ENCODE data around the gene POGLUT3. TPM values are rescaled to one million over a fixed set of nuclear protein-coding genes. Genes with fewer than 3 reads are reported as not detected.

The POGLUT3 gene
- total and polyA plus RNA-seq, 2 of the 8 experiments (the other 6 are each of a cell fraction or from before 2014, with no cell fraction given), result 4.7 to 17.4 TPM

GRCh38 chr11:108524422-108524821, 26.2 kb upstream of the POGLUT3 start:
- no peak overlapping the region for H3K9ac ChIP-seq (replicated peaks in 1 of 4; ENCODE audit: extremely low read depth in 1 of 4, low read depth in 3 of 4, low read length in 3 of 4)
- CTCF ChIA-PET (ENCODE audit: partially characterized antibody), result interaction anchor here (0.6 kb wide), 1 partner anchor 118 kb away, joined by 4 read pairs; no protein-coding TSS in a partner anchor
- POLR2A ChIA-PET (ENCODE audit: partially characterized antibody), result interaction anchor here (1.0 to 1.3 kb wide), 2 partner anchors 26 to 27 kb away, joined by 3 to 4 read pairs; partner anchors contain the start of gene POGLUT3

More at GRCh38 chr11:108524422-108524821, 26.2 kb upstream of the POGLUT3 start:
- no peaks in the 10 kb centered on the region for H3K79me1 ChIP-seq (ENCODE audit: low read depth, low read length)
- H3K4me2 ChIP-seq (ENCODE audit: insufficient read depth in 1 of 2, low read depth in 2 of 2, low read length in 2 of 2), result no peak overlapping the region
- no peak overlapping the region for H2BK120ac ChIP-seq (replicated peaks; ENCODE audit: low read depth, low read length)
- TF ChIP-seq CTBP2 (IDR thresholded peaks at IDR 0.05; ENCODE audit: borderline replicate concordance, insufficient read depth, insufficient read length, low read length), result no peak
- TF ChIP-seq JUND (IDR thresholded peaks at IDR 0.05; ENCODE audit: low read length), result no peak
- no peak for TF ChIP-seq CEBPB (IDR thresholded peaks at IDR 0.05; ENCODE audit: low read depth, low read length)
- no peak for TF ChIP-seq USF2 (IDR thresholded peaks at IDR 0.05; ENCODE audit: low read length)
- no peak overlapping the region for H3K18ac ChIP-seq (ENCODE audit: extremely low read depth, low read length)
- H2AK5ac ChIP-seq (ENCODE audit: low read depth, low read length), result no peak overlapping the region
- H3K79me2 ChIP-seq (ENCODE audit: control insufficient read depth in 1 of 2, insufficient read depth in 2 of 2, low read length in 2 of 2), result no peaks in the 10 kb centered on the region
- H4K8ac ChIP-seq (ENCODE audit: extremely low read depth, insufficient read depth, low read length), result no peak overlapping the region
- H3K4me1 ChIP-seq (replicated peaks in 1 of 4; ENCODE audit: control insufficient read depth in 3 of 4, insufficient read depth in 4 of 4, low read length in 3 of 4), result no peaks in the 10 kb centered on the region
- H3K27ac ChIP-seq (ENCODE audit: low read depth, low read length), result no peak overlapping the region
- no peak overlapping the region for H3K14ac ChIP-seq (ENCODE audit: insufficient read length)
- H3K4ac ChIP-seq (replicated peaks; ENCODE audit: insufficient read length, low read depth, low read length), result no peak overlapping the region
- no peak overlapping the region for H2BK12ac ChIP-seq (ENCODE audit: low read depth, low read length)
- H3K27me3 ChIP-seq (replicated peaks in 1 of 4; ENCODE audit: control insufficient read depth in 3 of 4, extremely low read depth in 1 of 4, insufficient read depth in 3 of 4, low read length in 3 of 4), result no peaks in the 10 kb centered on the region
- no peaks in the 10 kb centered on the region for H3K9me3 ChIP-seq (ENCODE audit: insufficient read depth in 2 of 2, low read depth in 1 of 2, low read length in 1 of 2)
- no peak overlapping the region for H2AFZ ChIP-seq (ENCODE audit: low read length)
- no peaks in the 10 kb centered on the region for H4K20me1 ChIP-seq (replicated peaks in 1 of 2; ENCODE audit: control insufficient read depth in 1 of 2, insufficient read depth in 2 of 2, low read length in 2 of 2)
- no peaks in the 10 kb centered on the region for H3K23me2 ChIP-seq (ENCODE audit: low read depth, low read length)
- no peak overlapping the region for H4K91ac ChIP-seq (replicated peaks; ENCODE audit: insufficient read length, low read length)
- H2BK15ac ChIP-seq (ENCODE audit: low read length), result no peak overlapping the region
- no peak overlapping the region for H3K23ac ChIP-seq (ENCODE audit: insufficient read length)
- H3K36me3 ChIP-seq (ENCODE audit: control insufficient read depth in 2 of 4, insufficient read depth in 4 of 4, low read length in 3 of 4), result no peaks in the 10 kb centered on the region; a peak in 1 of 8 replicates
- FAIRE-seq, result no peak
- no peak overlapping the region for H2BK20ac ChIP-seq (ENCODE audit: low read length)
- DNase-seq (ENCODE audit: low read depth in 1 of 2, low spot score in 2 of 2), result no peak
- no peak overlapping the region for H2BK5ac ChIP-seq (ENCODE audit: low read depth, low read length)
- no peak overlapping the region for H3K56ac ChIP-seq (replicated peaks; ENCODE audit: insufficient read length, low read depth, low read length)
- no peak overlapping the region for H4K5ac ChIP-seq (ENCODE audit: insufficient read length, low read depth, low read length)
- no peak overlapping the region for H3K4me3 ChIP-seq (ENCODE audit: extremely low read depth in 1 of 4, insufficient read depth in 2 of 4, low read depth in 3 of 4, low read length in 4 of 4)
